Colonic mucosa (tissue), 4 donors: ENCODE results near the gene ST8SIA6. TPM values are rescaled to one million over a fixed set of nuclear protein-coding genes. Genes with fewer than 3 reads are reported as not detected.
"Not testable (repeated sequence)": the region's sequence is repeated elsewhere in the genome, so short reads cannot be mapped to it uniquely, and the experiment has no call there.

Experiments
- DNase-seq: peaks from one replicate; pipeline ENCODE4 v3.0.0-alpha.2; 2020
- H3K27ac ChIP-seq: fragments of 200-600 bp; one replicate; pipeline ENCODE4 v1.8.0; 2021
- H3K27me3 ChIP-seq: fragments of 200-600 bp; one replicate; pipeline ENCODE4 v1.8.0; 2021
- H3K36me3 ChIP-seq: fragments of 200-600 bp; one replicate; pipeline ENCODE4 v1.8.0; 2021
- H3K4me1 ChIP-seq: fragments of 200-600 bp; one replicate; pipeline ENCODE4 v1.8.0; 2021; ENCODE audit warnings: mild to moderate bottlenecking
- H3K4me3 ChIP-seq: fragments of 200-600 bp; one replicate; pipeline ENCODE4 v1.8.0; 2021
- H3K9ac ChIP-seq, 2 donors: one replicate each; pipeline ENCODE4 v1.7.0; 2013; ENCODE audit warnings: control low read depth in 2 of 2, low read depth in 2 of 2, low read length in 2 of 2
- H3K9me3 ChIP-seq: fragments of 200-600 bp; one replicate; pipeline ENCODE4 v1.8.0; 2021
- CTCF ChIP-seq: fragments of 200-600 bp; IDR thresholded peaks from one replicate; pipeline ENCODE4 v1.8.0; 2022; ENCODE audit warnings: antibody characterized with exemption, mild to moderate bottlenecking
- intact Hi-C: fragments of 100-400 bp; cut with DNase I; formaldehyde crosslinking; loops from one replicate; pipeline ENCODE4 v1.14.1; 2022
- total RNA-seq, 2 donors: library from RNA; stranded (reverse); fragmentation: NEBNext Ultra II Directional in 1 of 2; extraction: Animal tissue kit (Norgen Biotek cat#: 25700) in 1 of 2; gene quantifications; one replicate each; pipeline ENCODE4 v1.2.1, GENCODE V29; 2021
- donor health status: healthy.
- donor health status: DM: no; HTN: no; CAD: no.
- donor health status: DM: no; HTN: no; CAD: no.

ST8SIA6 gene
- 1 to 10 TPM in 1 of 2 donors, under 1 TPM in 1; 0.94 to 3.5 TPM for total RNA-seq

GRCh38 chr10:17454161-17455014 is at the start of gene ST8SIA6:
Gene ST8SIA6 (minus strand): TSS chr10:17454595. CDS start chr10:17454255, 340 bp downstream.
- H3K9ac ChIP-seq = peak within 1 kb of the TSS; percentile 5 to 43
- no peaks in the 10 kb centered on the region for H3K36me3 ChIP-seq
- intact Hi-C loops = no loop called here
- peak; percentile 51 for DNase-seq
- TF ChIP-seq CTCF = no peak
- peaks cover 7% of the 10 kb centered on the region for H3K27me3 ChIP-seq
- no peaks in the 10 kb centered on the region for H3K9me3 ChIP-seq
- H3K4me3 ChIP-seq = peak within 1 kb of the TSS; percentile 41
- H3K27ac ChIP-seq = no peak within 1 kb of the TSS
- no peaks in the 10 kb centered on the region for H3K4me1 ChIP-seq

GRCh38 chr10:17503795-17504194 is 49.4 kb upstream of the ST8SIA6 start:
- H3K27ac ChIP-seq = no peak overlapping the region
- no peaks in the 10 kb centered on the region for H3K9me3 ChIP-seq
- no peaks in the 10 kb centered on the region for H3K36me3 ChIP-seq
- DNase-seq = no peak
- intact Hi-C loops = no loop called here
- H3K4me3 ChIP-seq = no peak overlapping the region
- no peaks in the 10 kb centered on the region for H3K4me1 ChIP-seq
- no peak for TF ChIP-seq CTCF
- no peak overlapping the region for H3K9ac ChIP-seq
- no peaks in the 10 kb centered on the region for H3K27me3 ChIP-seq

- no peaks in the 10 kb centered on the region for H3K9me3 ChIP-seq
- no peak for TF ChIP-seq CTCF
- DNase-seq = no peak
Measured at GRCh38 chr10:17502814-17503213, 48.4 kb upstream of the ST8SIA6 start.

GRCh38 chr10:17499014-17499413 is 44.6 kb upstream of the ST8SIA6 start:
- H3K27me3 ChIP-seq, intact Hi-C loops, H3K4me3 ChIP-seq, H3K27ac ChIP-seq, DNase-seq, H3K9me3 ChIP-seq, H3K4me1 ChIP-seq, H3K36me3 ChIP-seq, H3K9ac ChIP-seq: not testable (repeated sequence)

More at GRCh38 chr10:17502814-17503213, 48.4 kb upstream of the ST8SIA6 start:
- Histone ChIP-seq H3K36me3 (no peaks in the 10 kb centered on the region), H3K4me1 (no peaks in the 10 kb centered on the region), H3K27me3 (no peaks in the 10 kb centered on the region), H3K27ac (no peak overlapping the region), H3K9ac (no peak overlapping the region), H3K4me3 (no peak overlapping the region)
- intact Hi-C loops = no loop called here

DNA sequence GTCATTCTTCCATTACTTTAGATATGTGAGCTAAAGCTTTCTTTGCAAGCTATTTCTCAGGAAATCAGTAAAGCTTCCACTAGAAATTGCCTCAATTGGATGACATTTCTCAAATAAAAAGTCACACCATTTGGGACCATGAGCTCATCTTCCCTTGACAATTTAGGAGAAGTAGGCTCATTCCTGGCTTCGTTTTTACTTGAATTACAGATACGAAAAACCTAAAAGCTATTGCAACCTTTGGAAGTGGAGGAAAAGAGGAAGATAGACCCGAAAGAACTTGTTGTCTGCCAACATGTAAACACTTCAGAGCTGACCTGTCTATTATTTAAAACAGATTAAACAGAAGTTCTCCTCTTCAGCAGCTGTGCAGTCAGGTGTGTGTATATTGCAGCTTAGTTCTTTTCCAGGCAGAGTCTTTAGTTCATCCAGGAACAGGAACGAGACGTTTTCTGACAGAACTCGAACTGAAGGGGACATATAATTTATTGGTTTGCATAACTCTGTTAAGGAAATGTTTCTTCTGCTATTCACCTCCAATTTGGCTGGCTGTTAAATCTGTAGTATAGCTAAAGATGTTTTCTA is 43.1 kb upstream of the ST8SIA6 start:
- Histone ChIP-seq H3K9ac (no peak overlapping the region), H3K27me3 (no peaks in the 10 kb centered on the region), H3K9me3 (no peaks in the 10 kb centered on the region), H3K4me1 (no peaks in the 10 kb centered on the region), H3K36me3 (no peaks in the 10 kb centered on the region), H3K27ac (no peak overlapping the region), H3K4me3 (no peak overlapping the region)
- intact Hi-C loops = no loop called here
- DNase-seq = no peak
- TF ChIP-seq CTCF = no peak
